ENCODE data around the gene KIAA0825.

The KIAA0825 gene

DNA sequence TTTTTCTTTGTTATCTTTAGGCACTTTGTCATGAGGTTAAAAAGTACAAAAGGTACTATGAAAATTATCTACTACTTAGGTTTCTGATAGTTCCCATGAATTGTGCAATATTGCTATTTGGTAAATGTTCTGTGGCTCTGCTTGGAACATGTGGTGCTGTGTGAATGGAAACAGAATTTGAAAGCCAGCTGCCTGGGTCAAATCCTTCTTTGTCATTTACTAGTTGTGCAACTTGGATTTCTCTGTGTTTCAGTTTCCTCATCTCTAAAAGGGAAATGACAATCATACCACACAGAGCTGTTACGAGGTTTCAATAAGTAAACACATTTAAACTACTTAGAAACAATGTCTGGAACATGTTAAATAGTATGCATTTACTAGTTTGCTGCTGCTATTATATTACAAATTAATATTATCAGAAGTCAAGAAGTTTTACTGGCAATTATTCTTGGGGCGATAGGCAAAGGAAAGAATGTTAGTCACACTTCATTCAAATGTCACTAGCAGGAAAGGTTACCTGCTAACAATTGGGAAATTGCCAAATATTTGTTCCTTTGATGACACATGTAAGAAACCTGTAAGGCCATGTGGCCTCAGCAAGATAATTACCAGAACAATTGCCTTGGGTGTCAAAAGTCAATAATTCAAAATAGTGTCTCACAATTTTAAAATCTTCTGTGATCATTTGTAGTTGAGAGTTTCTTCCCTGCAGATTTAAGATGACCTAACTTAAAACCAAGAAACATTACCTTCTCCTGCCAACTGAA lies 184.8 kb downstream of the KIAA0825 start:
- no peak for DNase-seq

DNA sequence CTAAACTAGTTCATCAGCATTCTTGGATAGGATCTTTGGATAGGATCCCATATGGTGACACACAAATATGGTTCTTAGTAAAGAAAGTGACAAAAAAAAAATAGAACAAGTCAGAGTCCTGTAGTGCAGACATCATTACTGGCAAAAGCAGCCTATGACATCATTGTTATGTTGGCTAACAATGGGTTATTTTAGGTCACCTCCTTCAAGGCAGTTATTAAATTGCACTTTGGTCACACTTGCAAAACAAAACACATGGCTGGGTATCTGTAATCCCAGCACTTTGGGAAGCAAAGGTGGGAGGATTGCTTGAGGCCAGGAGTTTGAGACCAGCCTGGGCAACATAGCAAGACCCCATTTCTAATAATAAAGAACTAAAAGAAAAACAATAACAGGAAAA lies 185.9 kb downstream of the KIAA0825 start:
- no peak for DNase-seq

DNA sequence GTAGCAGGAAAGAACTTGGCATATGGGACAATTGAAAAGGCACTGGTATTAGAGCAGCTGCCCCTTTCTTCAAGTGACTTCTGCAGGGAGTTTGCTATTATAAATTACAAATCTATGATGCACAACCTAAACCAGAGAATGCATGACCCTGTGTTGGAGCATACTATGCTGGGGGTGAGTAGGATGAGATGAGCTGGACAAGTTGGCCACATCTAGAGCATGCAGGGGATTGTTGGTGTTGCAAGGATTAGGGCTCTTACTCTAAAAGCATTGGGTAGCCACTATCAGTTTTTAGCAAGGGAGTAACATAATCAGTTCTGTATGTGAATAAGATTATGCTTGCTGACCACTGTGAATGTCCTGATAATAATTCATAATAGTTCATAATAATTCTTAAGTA lies 186.7 kb downstream of the KIAA0825 start:
- no peak for DNase-seq

DNA sequence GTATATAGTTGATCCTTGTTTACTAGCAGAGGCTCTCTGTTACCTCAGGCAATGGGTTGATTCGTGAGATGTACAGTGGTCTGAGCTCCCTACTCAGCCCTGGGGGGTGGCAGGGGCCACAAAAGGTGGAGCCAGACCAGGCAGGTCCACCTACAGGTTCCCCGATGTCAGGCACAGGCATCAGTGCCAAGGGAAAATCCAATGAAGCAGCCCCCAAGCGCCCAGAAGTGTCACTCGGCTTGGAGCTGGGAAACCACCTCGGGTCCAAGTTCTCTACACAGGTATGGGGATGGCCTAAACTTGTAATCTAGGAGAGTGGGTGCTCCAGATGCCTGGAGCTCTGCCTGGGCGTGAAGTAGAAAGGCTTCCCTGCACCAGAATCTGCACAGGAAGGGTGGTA lies 188.8 kb downstream of the KIAA0825 start:
- no peak for DNase-seq

DNA sequence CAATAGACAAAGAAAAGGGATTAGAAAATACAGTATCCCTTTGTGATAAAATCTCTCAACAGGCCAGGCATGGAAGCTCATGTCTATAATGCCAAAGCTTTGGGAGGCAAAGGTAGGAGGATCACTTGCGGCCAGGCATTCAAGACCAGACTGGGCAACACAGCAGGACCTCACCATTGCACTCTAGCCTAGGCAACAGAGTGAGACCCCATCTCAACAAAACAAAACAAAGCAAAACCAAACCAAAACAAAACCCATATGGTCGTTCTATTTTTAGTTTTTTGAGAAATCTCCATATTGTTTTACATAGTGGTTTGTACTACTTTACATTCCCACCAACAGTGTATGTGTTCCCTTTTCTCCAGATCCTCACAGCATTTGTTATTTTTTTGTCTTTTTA lies 193.0 kb downstream of the KIAA0825 start:
- no peak for DNase-seq

DNA sequence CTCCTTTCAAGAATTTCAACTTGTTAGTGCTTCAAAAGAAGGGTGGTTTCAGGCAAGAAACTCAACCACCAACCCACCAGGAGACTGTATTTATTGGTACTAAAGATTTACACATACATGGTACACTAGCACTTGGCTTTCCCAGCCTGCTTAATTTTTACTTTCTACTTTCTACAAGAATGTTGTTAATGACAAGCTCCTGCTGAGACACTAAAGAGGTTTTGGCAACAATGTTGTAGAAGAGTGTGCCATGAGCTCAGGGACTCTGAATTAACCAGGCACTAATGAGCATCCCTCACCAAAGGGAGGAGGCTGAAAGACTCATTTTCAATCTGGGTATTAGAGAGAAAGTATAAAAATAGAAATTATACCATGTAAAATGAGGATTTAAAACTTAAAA lies 195.0 kb downstream of the KIAA0825 start:
- DNase-seq = no peak

DNA sequence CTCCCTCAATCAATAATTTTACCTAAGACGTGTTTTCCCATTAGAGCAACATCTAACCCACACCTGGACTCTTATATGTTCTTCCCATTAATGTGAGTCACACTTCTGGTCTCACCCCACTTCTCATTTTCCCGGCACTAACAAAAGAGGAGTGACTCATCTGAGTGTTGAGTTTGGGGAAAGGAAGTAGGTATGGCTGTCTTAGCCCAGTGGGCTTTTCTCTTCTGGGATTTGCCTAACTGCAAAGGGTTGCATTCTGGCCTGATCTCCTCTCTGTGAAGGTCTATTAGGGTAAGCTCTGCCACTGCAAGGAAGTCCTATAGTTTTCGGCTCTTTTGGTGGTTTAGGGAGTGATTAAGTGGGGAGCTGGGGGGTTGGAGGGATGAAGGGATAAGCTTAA lies 195.6 kb downstream of the KIAA0825 start:
- no peak for DNase-seq

DNA sequence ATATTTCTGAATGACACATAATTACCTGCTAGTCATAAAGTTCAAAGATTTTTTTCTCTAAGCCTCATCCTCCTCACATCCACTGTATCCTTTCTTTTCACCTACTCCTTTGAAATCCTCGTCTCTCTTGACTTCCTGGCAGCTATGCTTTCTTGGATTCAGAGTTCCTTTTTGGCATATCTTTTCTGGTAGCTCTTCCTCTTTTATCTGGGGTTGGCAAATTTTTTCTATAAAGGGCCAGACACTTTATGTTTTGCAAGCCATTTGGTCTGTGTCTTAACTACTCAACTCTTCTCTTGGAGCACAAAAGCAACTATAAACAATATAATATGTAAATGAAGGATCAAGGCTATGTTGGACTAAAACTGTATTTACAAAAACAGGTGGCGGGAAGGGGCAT lies 197.5 kb downstream of the KIAA0825 start:
- no peak for DNase-seq

DNA sequence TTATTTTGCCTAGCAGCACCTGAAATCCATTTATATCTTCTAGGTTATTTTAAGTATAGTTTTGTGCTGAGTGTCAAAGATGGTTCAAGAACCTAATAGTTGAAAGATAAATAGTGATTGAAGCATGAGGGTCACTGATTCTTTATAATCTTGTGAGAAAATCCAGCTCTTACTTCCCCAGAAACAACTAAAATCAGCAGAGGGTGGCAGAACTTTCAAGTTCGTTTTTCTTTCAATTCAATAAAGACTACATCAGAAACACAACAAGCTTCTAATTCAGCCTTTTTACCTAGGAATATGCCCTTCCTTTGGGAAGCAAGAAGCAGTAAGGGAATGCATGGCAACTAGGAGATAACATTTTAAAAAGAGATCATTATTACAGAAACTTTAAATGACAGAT lies 202.6 kb downstream of the KIAA0825 start:
- no peak for DNase-seq

DNA sequence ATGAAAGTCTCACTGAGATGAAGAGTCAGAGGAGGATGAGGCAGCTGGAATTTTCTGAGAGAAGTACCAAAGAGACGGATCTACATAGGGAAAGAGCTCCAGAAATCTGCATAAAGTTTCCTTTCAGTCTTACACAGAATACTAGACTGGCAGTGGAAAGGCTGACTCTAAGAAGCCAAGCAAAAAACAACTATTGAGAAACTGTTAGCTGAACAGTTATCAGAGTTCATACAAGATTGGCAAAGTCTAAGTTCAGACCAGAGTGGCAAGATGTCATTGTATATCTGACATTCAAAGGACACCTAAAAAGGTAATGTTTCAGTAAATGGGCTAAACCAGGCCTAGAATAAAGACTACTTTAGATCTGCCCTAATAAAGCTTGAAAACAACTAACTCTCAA lies 209.0 kb downstream of the KIAA0825 start:
- no peak for DNase-seq

DNA sequence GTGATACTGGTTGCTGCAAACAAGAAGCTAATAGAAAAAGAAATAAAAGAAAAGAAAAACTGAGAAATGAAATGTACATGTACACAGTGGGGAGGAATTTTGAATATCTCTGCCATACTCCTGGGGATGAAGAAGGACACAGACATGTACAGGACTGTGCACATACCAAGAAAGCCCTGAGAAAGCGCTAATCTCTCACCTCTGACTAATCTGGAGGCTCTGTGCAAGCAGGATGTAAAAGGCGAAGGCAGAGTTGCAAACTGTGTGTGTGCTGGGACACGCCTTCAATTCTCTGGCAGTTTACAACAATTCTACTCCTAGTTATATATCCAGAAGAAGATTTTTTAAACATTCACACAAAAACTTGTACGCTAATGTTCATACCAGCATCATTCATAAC lies 211.4 kb downstream of the KIAA0825 start:
- DNase-seq = no peak

DNA sequence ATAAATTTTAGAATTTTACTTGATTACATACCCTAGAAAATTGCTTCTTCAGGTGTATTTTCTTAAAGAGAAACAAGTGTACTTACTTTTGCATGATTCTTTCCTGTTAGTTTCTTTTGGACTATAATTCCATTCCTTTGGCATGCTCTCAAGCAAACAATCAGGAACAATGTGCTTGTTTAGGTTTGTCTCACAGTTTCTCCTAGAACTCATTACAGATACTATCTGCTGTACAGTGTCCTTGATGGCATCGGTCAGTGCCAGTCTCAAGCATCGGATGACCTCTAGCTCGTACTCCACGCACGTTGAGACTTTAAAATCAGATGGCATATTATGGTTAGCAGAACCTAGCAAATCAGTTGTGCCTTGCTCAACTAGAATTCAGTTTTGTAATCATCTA lies 214.9 kb downstream of the KIAA0825 start:
- DNase-seq = no peak

DNA sequence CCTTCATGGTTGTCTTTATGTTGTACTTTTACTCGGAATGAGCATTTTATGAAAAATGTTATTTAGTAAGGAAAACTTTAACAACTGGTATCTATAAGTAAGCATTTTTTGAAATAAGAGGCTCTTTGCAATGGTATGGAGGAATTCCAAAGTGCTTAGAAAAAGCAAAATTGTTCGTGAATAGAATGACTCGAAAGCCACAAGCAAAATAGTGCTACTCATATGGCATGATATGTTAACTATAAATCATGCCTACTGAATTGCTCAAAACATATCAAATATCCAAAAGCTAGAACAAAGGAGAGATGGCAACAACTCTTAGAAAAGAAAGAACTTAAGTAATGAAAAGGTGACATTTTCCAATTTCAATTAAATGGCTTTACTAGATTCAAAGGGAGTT lies 216.3 kb downstream of the KIAA0825 start:
- no peak for DNase-seq

DNA sequence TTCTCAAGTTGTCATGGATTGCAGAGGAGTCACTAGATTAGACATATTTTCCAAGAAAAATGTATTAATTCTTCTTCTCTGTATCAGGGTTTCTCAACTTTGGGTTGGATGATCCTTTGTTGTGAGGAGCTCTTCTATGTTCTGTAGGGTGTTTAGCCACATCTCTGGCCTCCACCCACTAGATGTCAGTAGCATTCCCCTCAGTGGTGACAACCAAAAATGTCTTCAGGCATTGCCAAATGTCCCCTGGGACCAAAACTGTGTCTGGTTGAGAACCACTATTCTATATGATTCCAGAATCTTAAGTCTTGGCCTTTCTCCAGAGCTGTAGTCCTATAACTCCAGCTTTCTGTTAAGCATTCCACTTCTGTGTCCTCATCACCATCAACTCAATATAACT lies 220.9 kb downstream of the KIAA0825 start:
- DNase-seq = no peak

DNA sequence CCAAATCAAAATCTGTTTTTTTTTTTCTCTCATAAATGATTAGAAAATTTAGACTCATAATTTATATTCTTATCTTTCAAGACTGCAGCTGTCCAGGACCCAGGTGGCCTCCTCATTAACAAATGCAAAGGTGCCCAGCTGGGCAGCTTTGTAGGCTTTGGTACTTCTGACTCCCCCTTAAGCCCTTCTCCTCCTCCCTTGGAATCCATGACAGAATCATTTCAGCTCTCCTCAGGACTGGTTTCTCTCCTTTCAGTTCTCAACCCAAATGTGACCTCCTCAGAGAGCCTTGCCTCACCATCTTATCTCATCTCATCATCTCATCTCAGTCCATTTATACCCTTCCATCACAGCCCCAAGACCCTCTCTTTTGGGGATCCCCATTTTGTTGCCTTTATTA lies 221.7 kb downstream of the KIAA0825 start:
- no peak for DNase-seq

DNA sequence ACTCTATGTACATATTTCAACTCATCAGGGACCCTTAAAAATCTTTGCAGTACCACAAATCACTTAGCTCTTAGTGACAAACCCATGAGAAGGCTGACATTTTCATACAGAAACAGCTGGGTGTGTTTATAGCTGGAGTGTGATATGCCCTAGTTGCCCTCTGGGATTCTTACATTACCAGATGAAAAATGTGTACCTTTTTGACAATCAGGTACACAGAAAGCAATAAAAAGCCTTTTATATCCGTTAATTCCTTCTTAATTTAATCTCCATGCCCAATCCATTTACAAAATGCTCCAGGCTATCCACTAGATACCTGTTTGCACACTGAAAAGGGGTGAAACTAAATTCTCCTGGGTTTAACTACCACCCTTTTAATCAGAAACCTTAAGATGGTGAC lies 222.9 kb downstream of the KIAA0825 start:
- no peak for DNase-seq

DNA sequence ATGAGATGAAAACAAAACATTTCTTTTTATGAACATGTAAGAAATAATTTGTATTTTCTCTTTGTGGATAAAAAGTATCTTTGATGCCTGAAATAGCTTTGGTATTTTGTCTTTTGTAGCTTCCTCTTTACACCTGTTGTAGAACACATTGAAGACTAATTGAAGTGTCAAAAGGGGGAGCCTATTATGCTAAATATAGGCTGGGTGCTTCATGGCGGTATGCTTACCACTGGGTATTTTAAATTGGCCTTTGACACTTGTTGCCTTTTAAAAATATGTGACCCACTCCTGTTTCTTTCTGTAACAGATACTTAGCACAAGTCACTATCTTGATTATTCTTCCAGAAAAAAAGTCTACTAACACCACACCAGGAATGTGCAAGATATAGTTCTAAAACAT lies 226.4 kb downstream of the KIAA0825 start:
- no peak for DNase-seq

DNA sequence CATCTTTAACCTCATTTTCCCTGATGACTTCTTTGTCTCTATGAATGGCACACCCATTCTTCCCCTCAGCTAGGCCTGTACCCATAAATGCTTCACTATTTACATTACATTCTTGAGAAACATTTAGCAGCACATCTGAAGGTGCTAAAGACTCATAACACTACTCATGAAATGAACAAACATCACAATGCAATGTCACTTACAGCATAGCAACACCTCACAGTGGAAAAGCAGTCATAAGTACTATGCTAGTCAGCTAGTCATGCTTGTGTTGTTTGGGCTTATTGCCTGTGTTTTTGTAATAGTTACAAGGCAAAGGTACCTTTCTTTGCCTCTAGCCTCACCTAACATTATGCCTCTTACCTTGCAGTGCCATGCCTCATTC lies 228.9 kb downstream of the KIAA0825 start:
- DNase-seq = no peak

DNA sequence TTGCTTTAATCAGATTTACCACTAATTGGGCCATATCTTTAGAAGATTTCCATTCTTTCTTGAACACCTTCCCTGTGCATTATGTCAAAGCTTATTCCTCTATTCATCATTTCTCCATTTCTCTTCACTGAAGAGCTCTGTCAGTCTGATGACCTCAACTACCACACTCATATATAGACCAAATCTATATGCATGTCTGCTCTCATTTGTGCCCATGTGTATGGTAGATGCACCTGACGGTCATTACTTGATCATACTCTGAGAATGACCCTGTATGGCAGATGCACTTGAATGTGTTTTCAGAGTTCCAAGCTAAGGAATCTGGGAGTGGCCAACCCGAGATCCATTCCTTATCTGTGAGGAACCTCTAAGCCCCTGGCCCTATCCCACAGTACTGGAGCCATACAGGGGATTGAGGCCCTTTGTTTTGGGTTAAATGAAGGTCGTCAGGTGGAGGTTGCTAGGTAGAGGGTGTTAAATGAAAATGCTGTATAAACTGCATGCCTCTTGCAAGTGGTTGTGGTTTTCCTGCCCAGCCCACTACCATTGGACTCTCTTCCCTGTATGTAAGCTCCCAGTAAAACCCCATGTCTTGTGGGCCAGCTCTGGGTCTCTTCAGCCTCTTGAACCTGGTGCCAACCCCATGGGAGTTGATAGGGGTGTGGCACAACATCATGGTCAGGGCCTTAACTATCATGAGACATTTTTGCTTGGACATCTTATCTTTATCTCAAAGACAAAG lies 229.5 kb downstream of the KIAA0825 start:
- DNase-seq = no peak

DNA sequence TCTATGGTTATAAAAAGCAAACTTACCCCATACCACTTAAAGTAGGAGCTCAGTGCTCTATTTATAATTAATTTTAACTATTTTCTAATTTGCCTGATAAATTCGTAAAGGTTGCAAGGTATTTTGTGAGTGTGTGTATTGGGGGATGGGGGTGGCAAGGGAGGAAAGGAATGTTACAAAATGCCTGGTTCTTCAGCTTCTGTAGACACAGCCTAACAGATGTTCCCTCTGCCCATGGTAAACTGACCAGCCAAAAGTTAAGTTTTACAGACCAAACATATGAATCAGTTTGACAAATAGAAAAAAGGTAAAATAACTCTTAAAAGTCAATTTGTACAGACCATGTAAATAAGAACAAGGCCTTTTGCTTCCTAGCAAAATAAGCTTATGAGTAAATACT lies 232.6 kb downstream of the KIAA0825 start:
- no peak for DNase-seq

DNA sequence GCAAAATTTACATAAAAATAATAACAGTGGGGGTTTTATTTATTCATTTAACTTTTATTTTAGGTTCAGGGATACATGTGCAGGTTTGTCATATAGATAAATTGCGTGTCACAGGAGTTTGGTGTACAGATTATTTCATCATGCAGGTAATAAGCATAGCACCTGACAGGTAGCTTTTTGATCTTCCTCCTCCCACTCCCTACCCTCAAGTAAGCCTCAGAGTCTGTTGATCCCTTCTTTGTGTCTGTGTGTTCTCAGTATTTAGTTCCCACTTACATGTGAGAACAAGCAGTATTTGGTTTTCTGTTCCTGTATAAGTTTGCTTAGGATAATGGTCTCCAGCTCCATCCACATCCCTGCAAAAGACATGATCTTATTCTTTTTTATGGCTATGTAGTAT lies 240.3 kb downstream of the KIAA0825 start:
- no peak for DNase-seq

DNA sequence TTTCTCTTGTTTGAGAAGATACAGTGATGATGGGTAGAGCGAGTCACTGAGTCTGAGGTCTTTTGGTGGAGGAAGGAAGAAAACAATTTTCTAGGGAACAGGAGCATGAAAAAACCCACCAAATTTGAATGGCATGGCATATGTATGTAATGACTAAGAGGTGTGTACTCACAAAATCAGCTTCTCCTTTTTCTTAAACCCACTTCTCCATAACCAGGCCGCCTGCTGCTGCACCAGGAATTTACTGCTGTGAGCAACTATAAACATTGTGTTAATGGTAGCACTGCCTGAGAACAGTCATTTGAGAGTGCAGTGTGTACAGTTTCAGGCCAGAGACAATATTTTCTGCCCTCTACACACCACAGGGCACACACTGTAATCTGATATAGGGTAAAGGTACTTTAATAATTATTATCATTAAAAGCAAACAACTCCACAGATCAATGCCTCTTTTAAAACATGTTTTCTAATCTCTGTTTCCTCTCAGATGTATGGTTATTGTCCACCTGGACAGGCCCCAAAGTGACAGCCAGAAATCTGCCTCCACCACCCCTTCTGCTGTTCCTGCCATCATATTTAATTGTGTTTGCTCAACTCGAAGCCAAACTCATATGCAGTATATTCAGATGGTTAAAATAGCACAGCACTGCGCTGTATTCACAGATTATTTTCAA lies 241.6 kb downstream of the KIAA0825 start:
- DNase-seq = no peak

DNA sequence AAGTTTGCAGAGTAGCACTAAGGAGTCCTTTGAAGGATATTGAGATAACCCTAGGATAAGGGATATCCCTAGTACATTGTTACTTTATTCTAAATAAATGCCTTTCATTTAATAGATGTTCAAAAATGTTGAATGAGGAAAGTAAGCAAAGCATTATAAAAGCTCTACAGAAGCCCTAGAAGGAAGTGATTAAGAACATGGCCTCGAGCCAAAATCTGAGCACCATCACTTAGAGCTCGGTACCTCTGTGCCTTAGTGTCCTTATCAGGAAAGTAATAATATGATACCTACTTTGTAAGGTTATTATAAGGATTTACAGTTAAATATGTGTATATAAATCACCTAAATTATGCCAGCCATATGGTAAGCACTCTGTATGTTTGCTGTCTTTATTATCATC lies 242.6 kb downstream of the KIAA0825 start:
- DNase-seq = no peak

DNA sequence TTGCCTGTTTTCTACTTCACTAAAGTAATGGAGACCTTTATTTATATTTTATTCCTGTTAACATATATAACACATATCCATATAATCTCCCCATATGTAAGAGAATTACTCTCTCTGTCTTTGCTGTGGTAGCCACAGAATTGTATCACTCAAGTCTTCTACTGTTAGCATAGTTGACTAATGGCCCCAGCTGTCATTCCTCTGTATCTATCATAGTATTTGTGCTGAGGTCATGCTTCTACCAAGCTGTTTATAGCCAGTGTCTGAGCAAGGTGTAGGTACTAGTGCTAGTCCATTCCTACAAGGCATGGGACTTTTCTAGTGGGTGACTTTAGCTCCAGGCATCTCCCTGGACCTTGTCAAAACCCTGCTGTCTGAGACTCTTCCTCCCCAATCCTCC lies 244.1 kb downstream of the KIAA0825 start:
- no peak for DNase-seq
